ENCODE data around the gene PIWIL4. TPM values are rescaled to one million over a fixed set of nuclear protein-coding genes. Genes with fewer than 3 reads are reported as not detected.
A peak's percentile ranks its signal among the peaks of the same experiment; 100 is the strongest.

PIWIL4 gene
- total and polyA plus RNA-seq, 9 of the 15 experiments (the other 6 are each of a cell fraction or from before 2014, with no cell fraction given) = 6.3 to 17.0 (median 10.8) TPM

- TF ChIP-seq MGA (IDR thresholded peaks at IDR 0.05) (peak; percentile 71), THRAP3 (IDR thresholded peaks at IDR 0.05; ENCODE audit: borderline replicate concordance) (no peak), NCOA1 (IDR thresholded peaks at IDR 0.05; ENCODE audit: low read depth) (no peak), AFF4 (CRISPR knock-in tag; IDR thresholded peaks at IDR 0.05) (0 out of 2 replicates have a peak, but pooled peaks have one; percentile 1)
Observed at GRCh38 chr11:94544646-94545263, 22.4 kb upstream of the PIWIL4 start (continued).
